Mucosa of stomach (tissue), 1 donor: Measurements from ENCODE around the gene COL4A2.
"Not testable (repeated sequence)": the region's sequence is repeated elsewhere in the genome, so short reads cannot be mapped to it uniquely, and the experiment has no call there.

Experiments
- H3K27me3 ChIP-seq: one replicate; pipeline ENCODE4 v1.7.0; 2013; ENCODE audit warnings: mild to moderate bottlenecking, low read length; ENCODE audit not compliant: control insufficient read depth, insufficient read depth
- H3K36me3 ChIP-seq: one replicate; pipeline ENCODE4 v1.7.0; 2013; ENCODE audit warnings: low read length; ENCODE audit not compliant: control insufficient read depth, insufficient read depth
- H3K4me1 ChIP-seq: one replicate; pipeline ENCODE4 v1.7.0; 2013; ENCODE audit warnings: mild to moderate bottlenecking, low read length; ENCODE audit not compliant: control insufficient read depth, insufficient read depth
- H3K4me3 ChIP-seq: one replicate; pipeline ENCODE4 v1.7.0; 2013; ENCODE audit warnings: low read length
- H3K9ac ChIP-seq: one replicate; pipeline ENCODE4 v1.7.0; 2013; ENCODE audit warnings: mild to moderate bottlenecking, low read length, moderate library complexity
- H3K9me3 ChIP-seq: one replicate; pipeline ENCODE4 v1.7.0; 2013; ENCODE audit warnings: mild to moderate bottlenecking, low read length, moderate library complexity; ENCODE audit not compliant: control insufficient read depth
- donor health status: Pancreatic carcinoma.

COL4A2 gene

DNA sequence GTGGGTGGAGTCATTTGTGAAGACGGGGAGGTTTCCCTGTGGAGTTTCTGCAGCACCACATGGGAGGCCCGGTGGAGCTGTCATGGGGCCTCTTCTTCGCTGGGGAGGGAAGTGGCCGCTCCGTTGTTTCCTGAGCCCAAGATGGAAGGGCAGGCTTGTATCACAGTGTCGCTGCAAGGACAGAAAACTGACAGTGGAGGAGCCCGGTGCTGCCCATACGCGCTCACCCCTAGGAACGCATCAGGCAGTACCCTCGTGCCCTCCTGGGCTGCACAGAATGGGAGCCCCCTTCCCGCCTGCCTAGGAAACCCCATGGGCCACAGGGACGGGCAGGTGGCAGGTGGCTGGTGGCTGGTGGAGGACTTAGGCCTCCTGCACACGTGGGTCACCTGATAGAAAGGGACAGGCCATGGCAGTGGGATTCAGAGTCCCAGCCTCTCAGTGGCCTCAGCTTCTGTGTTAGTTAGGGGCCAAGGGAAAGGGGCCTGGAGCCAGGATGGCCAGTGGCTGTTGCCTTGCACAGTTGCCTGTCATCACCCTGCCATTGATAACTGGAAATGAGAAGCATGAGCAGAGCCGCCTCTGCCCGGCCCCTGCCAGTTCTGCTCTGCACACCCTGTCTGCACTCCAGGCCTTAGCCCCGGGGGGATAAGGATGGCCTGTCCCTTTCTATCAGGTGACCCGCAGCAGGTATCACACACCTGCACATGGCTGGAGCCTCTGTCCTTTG, 7.6 kb downstream of the COL4A2 start:
- peaks cover 9% of the 10 kb centered on the region for H3K27me3 ChIP-seq
- no peak overlapping the region for H3K9ac ChIP-seq
- no peaks in the 10 kb centered on the region for H3K4me1 ChIP-seq
- no peaks in the 10 kb centered on the region for H3K36me3 ChIP-seq
- H3K4me3 ChIP-seq: no peak overlapping the region
- H3K9me3 ChIP-seq: no peaks in the 10 kb centered on the region

DNA sequence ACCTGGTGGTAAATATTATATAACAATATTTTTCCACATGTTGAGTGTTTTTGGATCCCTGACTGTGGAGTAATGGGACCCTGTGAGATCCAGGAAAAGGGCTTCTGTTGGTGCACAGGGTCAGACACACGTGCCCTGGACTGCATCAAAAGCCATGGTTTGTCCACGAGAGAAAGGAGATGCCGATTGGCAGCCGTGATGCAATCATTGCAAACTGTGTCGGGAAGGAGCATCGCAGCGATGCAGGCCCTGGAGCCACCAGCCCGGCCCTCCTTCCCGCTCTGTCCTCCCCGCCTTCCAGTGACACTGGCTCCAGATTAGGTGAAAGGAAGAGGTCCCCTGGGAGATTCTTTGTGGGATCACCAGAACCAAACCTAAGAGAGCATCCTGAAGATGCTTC, 9.1 kb downstream of the COL4A2 start:
- H3K9me3 ChIP-seq: no peaks in the 10 kb centered on the region
- no peaks in the 10 kb centered on the region for H3K36me3 ChIP-seq
- no peak overlapping the region for H3K9ac ChIP-seq
- H3K27me3 ChIP-seq: no peaks in the 10 kb centered on the region
- no peaks in the 10 kb centered on the region for H3K4me1 ChIP-seq
- no peak overlapping the region for H3K4me3 ChIP-seq

DNA sequence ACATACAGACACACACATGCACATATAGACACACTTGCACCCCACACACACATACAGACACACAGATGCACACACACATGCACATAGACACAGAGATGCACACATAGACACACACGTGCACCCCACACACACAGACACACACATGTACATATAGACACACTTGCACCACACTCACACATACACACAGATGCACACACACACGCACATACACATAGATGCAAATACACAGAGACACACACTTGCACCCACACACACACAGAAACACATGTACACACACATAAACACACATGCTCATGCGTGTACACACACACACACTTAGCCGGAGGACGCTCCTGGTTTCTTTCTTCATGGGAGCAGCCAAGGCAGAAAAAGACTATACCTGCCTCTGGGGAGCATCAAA, 10.0 kb downstream of the COL4A2 start:
- Histone ChIP-seq H3K9ac (no peak overlapping the region), H3K9me3 (no peaks in the 10 kb centered on the region), H3K36me3 (no peaks in the 10 kb centered on the region), H3K27me3 (no peaks in the 10 kb centered on the region), H3K4me1 (no peaks in the 10 kb centered on the region), H3K4me3 (no peak overlapping the region)

DNA sequence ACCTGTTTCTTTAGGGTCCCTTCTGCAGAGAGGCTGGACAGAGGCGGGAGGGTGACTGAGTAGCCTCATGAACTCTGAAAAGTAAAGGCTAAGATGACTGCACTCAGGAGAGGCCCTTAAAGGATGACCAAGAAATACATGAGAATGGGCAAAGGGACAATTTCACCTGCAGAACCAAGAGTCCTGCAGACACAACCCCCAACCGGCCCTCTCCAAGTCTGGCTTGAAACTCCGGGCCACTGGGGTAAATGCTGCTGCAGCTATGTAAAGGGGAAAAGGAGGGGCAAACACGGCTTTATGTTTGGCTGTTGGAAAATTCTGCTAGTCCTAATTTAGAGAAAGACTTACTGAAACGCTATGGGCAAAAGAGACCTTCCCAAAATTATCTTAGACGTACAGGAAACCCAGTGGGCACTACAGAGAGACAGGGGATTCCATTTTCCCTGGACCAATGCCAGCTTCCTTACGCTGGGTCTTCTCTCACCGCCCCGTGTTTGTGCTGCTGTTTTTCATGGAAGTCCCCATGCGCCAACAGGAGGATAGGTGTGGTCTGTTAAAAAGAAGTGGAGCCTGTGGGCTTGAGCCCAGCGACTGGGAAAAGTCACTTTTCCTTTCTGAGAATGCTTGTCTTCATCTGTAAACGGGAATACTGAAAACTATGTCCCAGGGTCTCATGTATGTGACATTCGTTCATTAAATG, 10.6 kb downstream of the COL4A2 start:
- H3K9ac ChIP-seq: no peak overlapping the region
- no peaks in the 10 kb centered on the region for H3K4me1 ChIP-seq
- H3K4me3 ChIP-seq: no peak overlapping the region
- H3K9me3 ChIP-seq: no peaks in the 10 kb centered on the region
- H3K27me3 ChIP-seq: no peaks in the 10 kb centered on the region
- no peaks in the 10 kb centered on the region for H3K36me3 ChIP-seq

DNA sequence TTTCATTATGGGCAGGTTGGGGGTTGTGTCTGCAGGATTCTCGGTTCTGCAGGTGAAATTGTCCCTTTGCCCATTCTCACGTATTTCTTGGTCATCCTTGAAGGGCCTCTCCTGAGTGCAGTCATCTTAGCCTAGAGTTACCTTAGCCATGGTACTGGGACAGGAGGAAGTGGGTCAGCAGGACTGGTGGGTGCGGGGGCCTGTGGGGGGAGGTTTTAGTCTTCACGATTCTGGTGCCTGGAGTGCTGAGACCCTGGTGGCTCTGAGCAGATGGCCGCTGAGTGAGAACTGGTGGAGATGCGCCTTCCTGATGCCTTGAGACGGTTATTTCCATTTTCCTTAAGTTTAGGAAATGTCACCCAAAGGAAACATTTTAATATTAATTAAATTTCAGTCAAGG, 11.8 kb downstream of the COL4A2 start:
- H3K4me3 ChIP-seq: no peak overlapping the region
- no peak overlapping the region for H3K9ac ChIP-seq
- H3K27me3 ChIP-seq: no peaks in the 10 kb centered on the region
- H3K36me3 ChIP-seq: no peaks in the 10 kb centered on the region
- H3K9me3 ChIP-seq: no peaks in the 10 kb centered on the region
- no peaks in the 10 kb centered on the region for H3K4me1 ChIP-seq

DNA sequence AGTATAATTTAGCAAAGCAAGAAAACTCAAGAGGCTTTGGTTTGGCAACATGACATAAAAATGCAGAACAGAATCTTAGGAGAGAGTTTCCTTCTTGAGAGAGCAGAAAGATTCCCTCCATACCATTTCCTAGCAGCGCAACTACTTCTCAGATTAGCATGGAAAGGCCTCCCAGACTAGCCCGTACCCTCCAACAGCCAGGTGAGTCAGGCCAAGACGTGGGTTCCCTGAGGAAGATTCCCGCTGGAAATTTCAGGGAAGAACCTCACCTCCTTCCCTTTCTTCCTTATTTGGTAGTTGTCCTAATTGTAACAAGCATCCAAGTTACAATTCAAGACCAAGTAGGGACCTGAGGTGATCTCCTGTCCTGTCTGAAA, 12.3 kb downstream of the COL4A2 start:
- H3K9ac ChIP-seq: no peak overlapping the region
- no peaks in the 10 kb centered on the region for H3K4me1 ChIP-seq
- H3K27me3 ChIP-seq: no peaks in the 10 kb centered on the region
- H3K9me3 ChIP-seq: no peaks in the 10 kb centered on the region
- no peak overlapping the region for H3K4me3 ChIP-seq
- no peaks in the 10 kb centered on the region for H3K36me3 ChIP-seq

DNA sequence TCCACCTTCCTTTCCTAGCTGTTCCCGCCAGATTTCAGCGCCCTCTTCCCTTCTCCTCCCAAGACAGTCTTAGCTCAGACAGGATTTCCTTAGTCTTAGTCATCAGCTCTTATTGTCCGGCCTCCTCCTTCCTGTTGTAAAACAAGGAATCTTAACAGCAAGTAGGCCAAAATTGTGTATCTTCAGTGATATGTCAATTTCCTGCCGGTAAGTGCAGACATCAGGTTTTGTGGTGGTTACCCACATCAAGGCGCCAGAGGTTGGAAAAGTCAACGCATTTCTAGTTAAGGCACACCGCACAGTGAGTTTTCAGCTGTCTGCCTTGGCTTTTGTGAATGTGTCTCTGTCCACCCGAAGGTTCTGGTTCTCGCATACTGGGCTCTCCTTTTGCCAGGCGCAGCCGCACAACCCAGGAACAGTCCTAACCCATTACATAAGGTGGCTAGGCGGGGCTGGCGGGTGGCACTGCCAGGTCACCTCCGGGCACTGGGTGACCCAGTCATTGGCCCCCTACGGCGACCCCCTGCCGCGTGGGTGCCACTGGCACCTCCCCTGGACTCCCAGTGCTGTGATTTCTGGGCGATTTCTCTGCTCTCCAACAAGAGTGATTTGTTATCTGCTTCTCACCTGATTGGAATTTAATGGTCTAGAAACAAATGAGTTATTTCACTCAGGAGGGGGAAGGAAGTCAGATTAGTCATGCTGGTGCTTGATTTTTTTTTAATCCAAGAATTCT, 12.9 kb downstream of the COL4A2 start:
- no peak overlapping the region for H3K9ac ChIP-seq
- H3K27me3 ChIP-seq: no peaks in the 10 kb centered on the region
- H3K4me1 ChIP-seq: no peaks in the 10 kb centered on the region
- no peaks in the 10 kb centered on the region for H3K36me3 ChIP-seq
- no peak overlapping the region for H3K4me3 ChIP-seq
- no peaks in the 10 kb centered on the region for H3K9me3 ChIP-seq

DNA sequence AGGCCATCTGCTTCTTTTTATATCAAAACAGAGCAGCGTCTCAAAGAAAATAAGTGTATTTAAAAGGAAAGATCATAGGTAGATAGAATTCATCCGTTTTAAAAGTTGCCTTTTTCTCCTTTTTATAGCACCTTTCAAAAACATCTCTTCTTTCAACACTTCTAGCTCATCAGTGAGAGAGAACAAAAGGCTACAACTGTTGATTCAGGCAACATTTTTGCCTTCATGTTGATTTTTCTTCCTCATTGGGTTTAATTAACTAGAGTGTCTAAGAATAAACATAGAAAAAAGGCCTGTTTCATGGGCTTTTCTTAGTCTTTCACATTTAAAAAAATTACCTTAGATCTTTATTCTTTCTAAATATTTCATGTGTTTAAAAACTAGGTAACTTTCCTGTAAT, 13.6 kb downstream of the COL4A2 start:
- Histone ChIP-seq H3K4me1 (no peaks in the 10 kb centered on the region), H3K36me3 (no peaks in the 10 kb centered on the region), H3K4me3 (no peak overlapping the region), H3K9ac (no peak overlapping the region), H3K27me3 (no peaks in the 10 kb centered on the region), H3K9me3 (no peaks in the 10 kb centered on the region)

DNA sequence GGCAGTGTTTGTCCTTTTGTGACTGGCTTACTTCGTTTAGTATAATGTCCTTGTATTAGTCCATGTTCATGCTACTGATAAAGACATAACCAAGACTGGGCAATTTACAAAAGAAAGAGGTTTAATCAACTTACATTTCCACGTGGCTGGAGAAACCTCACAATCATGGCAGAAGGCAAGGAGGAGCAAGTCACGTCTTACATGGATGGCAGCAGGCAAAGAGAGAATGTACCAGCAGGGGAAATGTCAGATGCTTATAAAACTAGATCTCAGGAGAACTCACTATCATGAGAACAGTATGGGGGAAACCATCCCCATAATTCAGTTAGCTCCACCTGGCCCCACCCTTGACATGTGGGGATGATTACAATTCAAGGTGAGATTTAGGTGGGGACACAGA, 14.5 kb downstream of the COL4A2 start:
- not testable (repeated sequence) for H3K9me3 ChIP-seq, H3K36me3 ChIP-seq, H3K27me3 ChIP-seq, H3K9ac ChIP-seq, H3K4me1 ChIP-seq, H3K4me3 ChIP-seq

DNA sequence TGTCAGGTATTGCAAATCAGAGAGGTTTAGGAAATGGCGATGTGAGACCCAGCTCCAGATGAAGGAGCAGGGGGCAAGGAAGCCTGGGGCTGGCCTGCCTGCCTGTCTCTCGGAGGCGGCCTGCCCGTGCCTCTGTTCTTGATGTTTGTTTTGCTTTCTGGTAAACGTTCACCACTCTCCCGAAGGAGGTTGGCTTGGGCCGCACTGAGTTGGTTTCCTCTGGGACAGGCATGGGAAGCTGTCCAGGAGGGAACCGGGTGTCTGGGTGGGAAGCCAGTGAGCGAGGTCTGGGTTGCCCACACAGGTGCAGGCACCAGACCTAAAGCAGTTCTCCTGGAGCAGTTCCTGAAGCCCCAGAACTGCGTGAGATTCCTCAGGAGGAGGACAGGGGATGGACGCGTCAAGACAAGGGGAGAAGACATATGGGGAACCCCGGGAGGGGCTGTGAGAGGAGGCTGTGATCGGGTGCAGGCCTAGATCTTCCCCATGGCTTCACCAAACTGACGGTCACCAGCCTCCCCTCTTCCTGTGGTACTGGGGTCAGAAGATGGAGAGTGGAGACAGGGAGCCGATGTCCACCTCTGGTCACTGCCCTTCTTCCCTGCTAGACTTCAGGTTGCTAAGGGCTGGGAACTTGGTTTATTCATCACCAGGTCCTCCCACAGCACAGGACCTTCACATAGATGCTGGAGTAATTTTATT, 15.2 kb downstream of the COL4A2 start:
- Histone ChIP-seq H3K27me3 (no peaks in the 10 kb centered on the region), H3K9me3 (no peaks in the 10 kb centered on the region), H3K9ac (no peak overlapping the region), H3K4me1 (no peaks in the 10 kb centered on the region), H3K4me3 (no peak overlapping the region), H3K36me3 (no peaks in the 10 kb centered on the region)

DNA sequence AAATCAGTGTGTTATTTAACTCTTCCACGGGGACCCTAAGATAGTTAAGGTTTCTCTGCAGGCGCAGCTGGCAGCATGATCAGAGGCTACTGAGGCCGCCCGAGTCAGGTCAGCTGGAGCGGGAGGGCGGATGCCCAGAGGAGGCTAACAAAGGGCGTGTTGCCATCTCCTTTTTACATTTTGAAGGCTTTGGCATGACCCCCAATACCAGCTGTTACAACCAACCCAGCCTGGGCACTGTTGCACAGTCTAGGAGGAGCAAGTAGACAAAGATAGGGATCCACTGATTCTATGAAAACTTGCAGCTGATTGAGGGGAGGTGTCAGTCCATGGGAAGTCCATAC, 15.7 kb downstream of the COL4A2 start:
- Histone ChIP-seq H3K36me3 (no peaks in the 10 kb centered on the region), H3K4me3 (no peak overlapping the region), H3K27me3 (no peaks in the 10 kb centered on the region), H3K9me3 (no peaks in the 10 kb centered on the region), H3K9ac (no peak overlapping the region), H3K4me1 (no peaks in the 10 kb centered on the region)
